A673 (cell line): ENCODE data around the gene TFG.

Experiments
- EZH2 ChIP-seq: fragments of 200-600 bp; sonication (generic); IDR thresholded peaks from 2 replicates; pipeline ENCODE4 v1.6.1; 2017; ENCODE audit warnings: borderline replicate concordance, low read depth, mild to moderate bottlenecking, mixed read lengths, antibody characterized with exemption, low read length; ENCODE audit not compliant: poor library complexity, severe bottlenecking
- TF ChIP-seq, protein P1 (sequence below): fragments of 300-800, 200-600 bp; sonication (generic); conservative IDR thresholded peaks from 2 replicates; pipeline ENCODE4 v1.5.1; 2017; ENCODE audit warnings: low read depth, mild to moderate bottlenecking, antibody characterized with exemption, low read length, moderate library complexity, mixed read lengths

- TF ChIP-seq, protein P1, sequence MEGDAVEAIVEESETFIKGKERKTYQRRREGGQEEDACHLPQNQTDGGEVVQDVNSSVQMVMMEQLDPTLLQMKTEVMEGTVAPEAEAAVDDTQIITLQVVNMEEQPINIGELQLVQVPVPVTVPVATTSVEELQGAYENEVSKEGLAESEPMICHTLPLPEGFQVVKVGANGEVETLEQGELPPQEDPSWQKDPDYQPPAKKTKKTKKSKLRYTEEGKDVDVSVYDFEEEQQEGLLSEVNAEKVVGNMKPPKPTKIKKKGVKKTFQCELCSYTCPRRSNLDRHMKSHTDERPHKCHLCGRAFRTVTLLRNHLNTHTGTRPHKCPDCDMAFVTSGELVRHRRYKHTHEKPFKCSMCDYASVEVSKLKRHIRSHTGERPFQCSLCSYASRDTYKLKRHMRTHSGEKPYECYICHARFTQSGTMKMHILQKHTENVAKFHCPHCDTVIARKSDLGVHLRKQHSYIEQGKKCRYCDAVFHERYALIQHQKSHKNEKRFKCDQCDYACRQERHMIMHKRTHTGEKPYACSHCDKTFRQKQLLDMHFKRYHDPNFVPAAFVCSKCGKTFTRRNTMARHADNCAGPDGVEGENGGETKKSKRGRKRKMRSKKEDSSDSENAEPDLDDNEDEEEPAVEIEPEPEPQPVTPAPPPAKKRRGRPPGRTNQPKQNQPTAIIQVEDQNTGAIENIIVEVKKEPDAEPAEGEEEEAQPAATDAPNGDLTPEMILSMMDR: peak; percentile 54
- TF ChIP-seq EZH2: no peak
Measured at GRCh38 chr3:100737334-100737733, 28.0 kb downstream of the TFG start.
